K562 (cell line): ENCODE measurements around the gene BARHL2. TPM values are rescaled to one million over a fixed set of nuclear protein-coding genes. Genes with fewer than 3 reads are reported as not detected.

Experiments used
- BCOR ChIP-seq: fragments of 450-650 bp; IDR thresholded peaks from 2 replicates; pipeline ENCODE4 v1.6.1; 2016
- C11orf30 ChIP-seq: fragments of 450-650 bp; IDR thresholded peaks from 2 replicates; pipeline ENCODE4 v1.6.1; 2016; ENCODE audit warnings: low read depth, mild to moderate bottlenecking
- CUX1 ChIP-seq: fragments of 200-800 bp; sonication (Bioruptor generic); IDR thresholded peaks from 2 replicates; pipeline ENCODE4 v1.6.1; 2016; ENCODE audit warnings: missing genetic modification characterization, missing compliant biosample characterization
- HNRNPLL ChIP-seq: fragments of 200-400 bp; formaldehyde crosslinking; IDR thresholded peaks from 2 replicates; pipeline ENCODE4 v1.6.1; 2017; ENCODE audit warnings: low read length, low read depth, mild to moderate bottlenecking; ENCODE audit not compliant: poor library complexity, severe bottlenecking
- ILK ChIP-seq: fragments of 450-650 bp; IDR thresholded peaks from 2 replicates; pipeline ENCODE4 v1.6.1; 2016; ENCODE audit warnings: missing genetic modification characterization, low read depth, mild to moderate bottlenecking, missing compliant biosample characterization, moderate library complexity, borderline replicate concordance
- KDM2B ChIP-seq: fragments of 250-450 bp; sonication (Bioruptor Pico); IDR thresholded peaks from 2 replicates; pipeline ENCODE4 v1.8.0; 2021; ENCODE audit warnings: mild to moderate bottlenecking, moderate library complexity
- L3MBTL2 ChIP-seq: fragments of 450-650 bp; IDR thresholded peaks from 2 replicates; pipeline ENCODE4 v1.6.1; 2016; ENCODE audit warnings: mild to moderate bottlenecking, moderate library complexity
- MAFG ChIP-seq: fragments of 450-650 bp; conservative IDR thresholded peaks from 2 replicates; pipeline ENCODE4 v1.6.1; 2016; ENCODE audit warnings: missing genetic modification characterization, missing compliant biosample characterization
- PKNOX1 ChIP-seq: fragments of 450-650 bp; IDR thresholded peaks from 2 replicates; pipeline ENCODE4 v1.6.1; 2016
- RBM39 ChIP-seq: fragments of 200-400 bp; formaldehyde crosslinking; optimal IDR thresholded peaks from 2 replicates; pipeline ENCODE3; 2018; ENCODE audit warnings: low read depth, low read length
- SMARCA4 ChIP-seq: fragments of 450-650 bp; IDR thresholded peaks from 2 replicates; pipeline ENCODE4 v1.6.1; 2016
- SMC3 ChIP-seq: conservative IDR thresholded peaks from 2 replicates; pipeline ENCODE4 v1.6.1; 2011; ENCODE audit warnings: low read depth, low read length, improper control_type of control experiment; ENCODE audit not compliant: insufficient read depth
- ZBTB11 ChIP-seq, 3 experiments: fragments of 200-800 bp in 1 of 3; fragments of 250-450 bp in 1 of 3; fragments of 450-650 bp in 1 of 3; sonication (Bioruptor Pico) in 1 of 3; sonication (Bioruptor generic) in 1 of 3; formaldehyde crosslinking in 1 of 3; IDR thresholded peaks; 2 replicates each; pipeline versions ENCODE4 v1.6.1 to v1.8.0; 2016 to 2022; ENCODE audit warnings: mild to moderate bottlenecking in 2 of 3, missing genetic modification characterization in 2 of 3, missing compliant biosample characterization in 1 of 3, moderate library complexity in 1 of 3
- ZNF512 ChIP-seq: IDR thresholded peaks from 2 replicates; pipeline ENCODE4 v1.6.1; 2016; ENCODE audit warnings: missing genetic modification characterization, missing compliant biosample characterization
- ZNF584 ChIP-seq: fragments of 200-800 bp; sonication (Bioruptor generic); IDR thresholded peaks from 2 replicates; pipeline ENCODE4 v1.6.1; 2016; ENCODE audit warnings: low read depth, mild to moderate bottlenecking, missing genetic modification characterization, missing compliant biosample characterization
- polyA plus RNA-seq, 8 experiments: library from polyadenylated mRNA; depleted of rRNA in 4 of 8; stranded (reverse) in 5 of 8; unstranded in 3 of 8; fragments of >200 nt; fragmentation: Nextera tagmentation in 2 of 8; fragmentation: Illumina TruSeq in 1 of 8; extraction: Ambion mirVana in 2 of 8; extraction: Trizol in 1 of 8; gene quantifications; 2 replicates each; pipeline versions ENCODE4 v1.2.1 to v1.2.3, GENCODE V29; 2011 to 2014; ENCODE audit warnings: inconsistent platforms in 1 of 8, missing spikeins in 1 of 8
- total RNA-seq, 7 experiments: library from RNA; depleted of rRNA in 6 of 7; stranded (reverse); fragments of >200 nt in 6 of 7; fragmentation: Illumina TruSeq in 2 of 7; extraction: Trizol in 2 of 7; gene quantifications; 2 replicates each; pipeline versions ENCODE4 v1.2.1 to v1.2.3, GENCODE V29; 2011 to 2021; ENCODE audit warnings: low replicate concordance in 1 of 7

The BARHL2 gene
- total and polyA plus RNA-seq, 9 of the 15 experiments (the other 6 are each of a cell fraction or from before 2014, with no cell fraction given): 0.06 to 0.11 (median 0.09) TPM; not detected in 6

- TF ChIP-seq C11orf30 (peak; percentile 44; the same call in 1 of the 2 replicates), BCOR (no peak), PKNOX1 (no peak), SMC3 (peak; percentile 86), L3MBTL2 (no peak), SMARCA4 (no peak), ZBTB11 (CRISPR knock-in tag; IDR thresholded peaks at IDR 0.05) (no peak), CUX1 (CRISPR knock-in tag) (no peak), MAFG (peak; percentile 44), ILK (tag) (no peak), HNRNPLL (no peak), RBM39 (peak; percentile 43), ZNF584 (CRISPR knock-in tag) (no peak), KDM2B (CRISPR knock-in tag) (no peak), ZNF512 (peak; percentile 71)
Observed at GRCh38 chr1:90721210-90722194, 4.4 kb upstream of the BARHL2 start (continued).
